ENCODE data around the gene SUSD4. TPM values are rescaled to one million over a fixed set of nuclear protein-coding genes. Genes with fewer than 3 reads are reported as not detected.
"Not testable (repeated sequence)": the region's sequence is repeated elsewhere in the genome, so short reads cannot be mapped to it uniquely, and the experiment has no call there.

SUSD4 gene
- total and polyA plus RNA-seq, 9 of the 15 experiments (the other 6 are each of a cell fraction or from before 2014, with no cell fraction given), result 0.06 to 1.7 (median 0.09) TPM; not detected in 4

GRCh38 chr1:223253916-223254315 lies 110.1 kb downstream of the SUSD4 start:
- Histone ChIP-seq H3K79me2 (ENCODE audit: control insufficient read depth, insufficient read depth, low read length) (no peaks in the 10 kb centered on the region), H4K20me1 (replicated peaks; ENCODE audit: control insufficient read depth, insufficient read depth, low read length) (no peaks in the 10 kb centered on the region), H3K9ac (ENCODE audit: insufficient read depth in 1 of 2, low read depth in 2 of 2, low read length in 2 of 2) (no peak overlapping the region), H3K27me3 (ENCODE audit: control insufficient read depth in 2 of 2, insufficient read depth in 2 of 2, low read length in 2 of 2) (peaks cover 0 to 17% of the 10 kb centered on the region in 2 experiments; a peak in 3 of 5 replicates), H3K27ac (ENCODE audit: extremely low read depth, low read depth, low read length) (no peak overlapping the region), H3K4me3 (no peak overlapping the region), H3K9me1 (ENCODE audit: control insufficient read depth, insufficient read depth, low read length) (no peaks in the 10 kb centered on the region), H3K4me2 (ENCODE audit: insufficient read depth, low read length) (no peak overlapping the region), H3K4me1 (replicated peaks in 1 of 2; ENCODE audit: control insufficient read depth in 2 of 2, insufficient read depth in 2 of 2, low read length in 2 of 2) (no peaks in the 10 kb centered on the region; a peak in 2 of 5 replicates), H2AFZ (ENCODE audit: low read depth, low read length) (no peak overlapping the region), H3K36me3 (ENCODE audit: control insufficient read depth, insufficient read depth, low read length) (no peaks in the 10 kb centered on the region), H3K9me3 (replicated peaks; ENCODE audit: control insufficient read depth, insufficient read depth, low read depth, low read length) (no peaks in the 10 kb centered on the region)
- no peak for FAIRE-seq
- ATAC-seq, result no peak
- 12% methylated on average over 3 of the region's 3 CpGs for WGBS (ENCODE audit: insufficient coverage, low coverage, missing lambda C conversion rate)
- BruUV-seq (replicated peaks), result no TSS peak
- ChIA-PET CTCF (ENCODE audit: low intra/inter-chr PET ratio) (no interaction called here), POLR2A (no interaction called here)
- in situ Hi-C loops (cut with MboI), result no loop called here
- TF ChIP-seq MITF (IDR thresholded peaks at IDR 0.05), result no peak
- DNase-seq (ENCODE audit: extremely low read depth in 1 of 4, low spot score in 3 of 4), result no peak
- intact Hi-C loops (cut with micrococcal nuclease), result no loop called here

- 6% methylated on average over 1 of the region's 2 CpGs for WGBS (ENCODE audit: insufficient coverage, low coverage, missing lambda C conversion rate)
- CTCF ChIA-PET (ENCODE audit: low intra/inter-chr PET ratio), result not testable (repeated sequence)
Observed at GRCh38 chr1:223251387-223251786, 112.6 kb downstream of the SUSD4 start.

More at GRCh38 chr1:223251387-223251786, 112.6 kb downstream of the SUSD4 start:
- H3K9ac ChIP-seq (ENCODE audit: insufficient read depth in 1 of 2, low read depth in 2 of 2, low read length in 2 of 2); H3K9me3 ChIP-seq (replicated peaks; ENCODE audit: control insufficient read depth, insufficient read depth, low read depth, low read length); BruUV-seq (replicated peaks); ATAC-seq; in situ Hi-C loops (cut with MboI); H3K27me3 ChIP-seq (ENCODE audit: control insufficient read depth in 2 of 2, insufficient read depth in 2 of 2, low read length in 2 of 2); H3K27ac ChIP-seq (ENCODE audit: extremely low read depth, low read depth, low read length); H3K4me3 ChIP-seq; H3K4me2 ChIP-seq (ENCODE audit: insufficient read depth, low read length); FAIRE-seq; POLR2A ChIA-PET; intact Hi-C loops (cut with micrococcal nuclease); H3K36me3 ChIP-seq (ENCODE audit: control insufficient read depth, insufficient read depth, low read length); H3K4me1 ChIP-seq (replicated peaks in 1 of 2; ENCODE audit: control insufficient read depth in 2 of 2, insufficient read depth in 2 of 2, low read length in 2 of 2); H3K79me2 ChIP-seq (ENCODE audit: control insufficient read depth, insufficient read depth, low read length); H4K20me1 ChIP-seq (replicated peaks; ENCODE audit: control insufficient read depth, insufficient read depth, low read length); DNase-seq (ENCODE audit: extremely low read depth in 1 of 4, low spot score in 3 of 4); H2AFZ ChIP-seq (ENCODE audit: low read depth, low read length); H3K9me1 ChIP-seq (ENCODE audit: control insufficient read depth, insufficient read depth, low read length): not testable (repeated sequence)
- TF ChIP-seq ZNF146 (CRISPR knock-in tag; IDR thresholded peaks at IDR 0.05; ENCODE audit: unreplicated experiment), result peak; percentile 60

All from K562 (cell line).